Activated B cell treated with CpG ODN at 0.5 μM for 24 hours (primary cell): ENCODE measurements around the gene F13A1. TPM values are rescaled to one million over a fixed set of nuclear protein-coding genes. Genes with fewer than 3 reads are reported as not detected.

ENCODE experiments used
- ATAC-seq: fragments of 200-7000 bp; cut with Tn5 transposase; one replicate; pipeline ENCODE4 v1.10.0; 2021; ENCODE audit warnings: low read depth, mild to moderate bottlenecking, moderate library complexity
- CTCF ChIA-PET: fragments of 350-600 bp; sonication (Branson Sonifier 250); formaldehyde crosslinking; loops from one replicate; lab custom pipeline; 2021; ENCODE audit warnings: antibody characterized with exemption; lab: Charles Lee
- POLR2A ChIA-PET: fragments of 350-600 bp; sonication (Branson Sonifier 250); formaldehyde crosslinking; loops from one replicate; lab custom pipeline; 2021; ENCODE audit warnings: antibody characterized with exemption; lab: Charles Lee
- DNase-seq: peaks from one replicate; pipeline ENCODE4 v3.0.0; 2022
- H3K27ac Mint-ChIP-seq: one replicate; pipeline ENCODE4 v1.8.0; 2020; ENCODE audit warnings: mixed read lengths
- H3K27me3 Mint-ChIP-seq: one replicate; pipeline ENCODE4 v1.8.0; 2021; ENCODE audit warnings: mixed read lengths
- H3K36me3 Mint-ChIP-seq: one replicate; pipeline ENCODE4 v1.8.0; 2021; ENCODE audit warnings: low read depth, mixed read lengths
- H3K4me1 Mint-ChIP-seq: one replicate; pipeline ENCODE4 v1.8.0; 2021; ENCODE audit warnings: mixed read lengths
- H3K4me3 Mint-ChIP-seq: one replicate; pipeline ENCODE4 v1.8.0; 2020; ENCODE audit warnings: mild to moderate bottlenecking, mixed read lengths
- H3K9me3 Mint-ChIP-seq: one replicate; pipeline ENCODE4 v1.8.0; 2020; ENCODE audit warnings: mixed read lengths
- intact Hi-C: fragments of 100-400 bp; cut with micrococcal nuclease; formaldehyde crosslinking; loops from one replicate; pipeline ENCODE4 v1.15.1; 2024
- total RNA-seq: library from RNA; stranded (reverse); gene quantifications from 2 replicates; pipeline ENCODE4 v1.2.3, GENCODE V29; 2022
- TF ChIP-seq, protein P1 (sequence below): fragments of 200-600 bp; IDR thresholded peaks from one replicate; pipeline ENCODE4 v1.8.0; 2022; ENCODE audit warnings: antibody characterized with exemption, mild to moderate bottlenecking

Gene F13A1
- total RNA-seq, 1 donor from 2014 or later: 0.75 TPM

DNA sequence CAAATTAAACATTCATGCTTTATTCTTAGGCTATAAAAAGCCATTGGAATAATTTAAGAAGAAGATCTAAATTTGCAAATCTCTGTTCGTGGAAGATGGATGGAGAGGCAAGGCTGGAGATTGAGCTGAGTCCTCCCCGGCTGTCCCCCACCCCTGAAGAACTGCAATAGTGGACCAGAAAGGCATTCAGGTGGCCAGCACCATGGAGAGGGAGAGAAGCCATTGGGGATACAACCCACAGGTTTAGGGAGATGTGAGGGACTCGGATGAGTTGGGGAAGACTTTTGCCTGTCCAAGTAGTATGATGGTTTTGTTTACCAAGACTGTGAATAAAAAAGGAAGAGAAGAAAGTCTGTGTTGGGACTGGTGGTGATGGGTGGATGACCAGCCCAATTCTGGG lies 120.8 kb downstream of the F13A1 start:
- intact Hi-C loops: no loop called here
- DNase-seq (no peak), ATAC-seq (no peak)
- ChIA-PET CTCF (no interaction called here), POLR2A (no interaction called here)
- no peaks in the 10 kb centered on the region for H3K9me3 Mint-ChIP-seq
- no peaks in the 10 kb centered on the region for H3K36me3 Mint-ChIP-seq
- TF ChIP-seq, protein P1, sequence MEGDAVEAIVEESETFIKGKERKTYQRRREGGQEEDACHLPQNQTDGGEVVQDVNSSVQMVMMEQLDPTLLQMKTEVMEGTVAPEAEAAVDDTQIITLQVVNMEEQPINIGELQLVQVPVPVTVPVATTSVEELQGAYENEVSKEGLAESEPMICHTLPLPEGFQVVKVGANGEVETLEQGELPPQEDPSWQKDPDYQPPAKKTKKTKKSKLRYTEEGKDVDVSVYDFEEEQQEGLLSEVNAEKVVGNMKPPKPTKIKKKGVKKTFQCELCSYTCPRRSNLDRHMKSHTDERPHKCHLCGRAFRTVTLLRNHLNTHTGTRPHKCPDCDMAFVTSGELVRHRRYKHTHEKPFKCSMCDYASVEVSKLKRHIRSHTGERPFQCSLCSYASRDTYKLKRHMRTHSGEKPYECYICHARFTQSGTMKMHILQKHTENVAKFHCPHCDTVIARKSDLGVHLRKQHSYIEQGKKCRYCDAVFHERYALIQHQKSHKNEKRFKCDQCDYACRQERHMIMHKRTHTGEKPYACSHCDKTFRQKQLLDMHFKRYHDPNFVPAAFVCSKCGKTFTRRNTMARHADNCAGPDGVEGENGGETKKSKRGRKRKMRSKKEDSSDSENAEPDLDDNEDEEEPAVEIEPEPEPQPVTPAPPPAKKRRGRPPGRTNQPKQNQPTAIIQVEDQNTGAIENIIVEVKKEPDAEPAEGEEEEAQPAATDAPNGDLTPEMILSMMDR: no peak
- peaks cover 32% of the 10 kb centered on the region for H3K27me3 Mint-ChIP-seq
- no peak overlapping the region for H3K27ac Mint-ChIP-seq
- no peaks in the 10 kb centered on the region for H3K4me1 Mint-ChIP-seq
- H3K4me3 Mint-ChIP-seq: no peak overlapping the region

DNA sequence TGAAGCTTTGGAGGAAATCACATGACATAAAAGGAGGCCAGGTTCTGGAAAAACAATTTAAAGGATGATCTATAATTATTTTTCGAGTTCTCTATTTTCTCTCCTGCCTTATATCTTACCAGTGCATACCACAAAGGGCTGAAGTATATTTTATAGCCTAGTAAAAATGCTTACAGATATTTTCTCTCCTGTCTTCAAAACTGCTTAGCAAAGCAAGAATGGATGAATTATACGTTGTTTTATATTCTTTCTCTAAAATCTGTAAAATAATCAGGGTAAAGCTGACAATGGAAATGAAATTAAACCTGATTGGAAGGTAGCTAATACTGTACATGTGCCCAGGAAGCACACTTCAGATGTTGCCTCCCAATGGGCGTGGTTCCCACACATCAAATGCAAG lies 123.7 kb downstream of the F13A1 start:
- Mint-ChIP-seq H3K4me1 (no peaks in the 10 kb centered on the region), H3K27ac (no peak overlapping the region), H3K4me3 (no peak overlapping the region), H3K9me3 (no peaks in the 10 kb centered on the region), H3K27me3 (peaks cover 36% of the 10 kb centered on the region), H3K36me3 (no peaks in the 10 kb centered on the region)
- TF ChIP-seq, protein P1: no peak
- ATAC-seq (no peak), DNase-seq (no peak)
- POLR2A ChIA-PET: no interaction called here
- CTCF ChIA-PET: no interaction called here
- intact Hi-C loops: no loop called here

DNA sequence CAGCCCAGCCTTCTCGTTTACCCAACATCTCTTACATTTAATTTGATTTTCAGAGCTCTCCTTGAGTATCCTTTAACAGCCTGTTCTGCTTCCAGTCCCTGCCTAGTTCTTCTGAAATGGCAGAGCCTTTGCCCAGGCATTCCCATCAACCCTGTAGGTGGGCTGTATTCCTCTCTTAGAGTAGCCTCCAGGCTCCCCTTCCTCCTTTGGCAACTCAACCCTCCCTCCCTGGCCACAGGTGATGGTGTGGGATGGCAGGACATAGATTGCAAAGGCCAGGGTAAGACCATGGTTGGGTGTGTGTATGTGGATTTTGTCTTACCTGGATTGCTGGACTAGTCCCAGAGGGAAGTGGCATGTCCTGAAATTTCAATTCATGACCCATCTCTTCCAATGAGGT lies 125.4 kb downstream of the F13A1 start:
- POLR2A ChIA-PET: no interaction called here
- CTCF ChIA-PET: no interaction called here
- Mint-ChIP-seq H3K4me1 (no peaks in the 10 kb centered on the region), H3K27ac (no peak overlapping the region), H3K9me3 (no peaks in the 10 kb centered on the region), H3K36me3 (no peaks in the 10 kb centered on the region), H3K27me3 (peaks cover 30% of the 10 kb centered on the region), H3K4me3 (no peak overlapping the region)
- DNase-seq (no peak), ATAC-seq (no peak)
- intact Hi-C loops: no loop called here
- TF ChIP-seq, protein P1: no peak

DNA sequence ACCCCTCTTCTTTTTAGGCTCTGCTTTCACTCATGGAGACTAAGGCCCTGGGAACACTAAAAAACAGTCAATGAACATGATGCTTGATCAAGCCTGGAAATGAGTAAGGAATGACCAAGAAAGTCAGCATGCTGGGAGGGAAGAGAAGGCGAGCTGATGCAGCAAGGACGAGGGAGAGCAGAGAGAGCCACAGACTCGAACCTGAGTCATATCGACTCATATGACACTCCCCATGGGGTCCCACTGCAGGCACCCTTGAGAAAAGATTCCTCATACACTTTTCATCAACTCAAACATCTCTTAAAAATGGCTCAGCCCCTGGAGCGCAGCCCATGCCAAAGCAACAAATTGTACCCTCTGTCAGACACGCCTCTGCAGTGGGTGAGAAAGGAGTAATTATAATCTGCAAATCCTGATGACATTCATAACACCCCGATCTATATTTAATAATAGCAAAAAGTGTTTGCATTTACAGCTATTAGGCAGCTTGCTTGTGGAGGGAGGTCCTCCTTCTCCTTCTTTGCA lies 127.2 kb downstream of the F13A1 start:
- no peak overlapping the region for H3K27ac Mint-ChIP-seq
- H3K4me3 Mint-ChIP-seq: no peak overlapping the region
- TF ChIP-seq, protein P1: no peak
- POLR2A ChIA-PET: no interaction called here
- intact Hi-C loops: no loop called here
- CTCF ChIA-PET: no interaction called here
- no peaks in the 10 kb centered on the region for H3K9me3 Mint-ChIP-seq
- H3K36me3 Mint-ChIP-seq: no peaks in the 10 kb centered on the region
- ATAC-seq (no peak), DNase-seq (no peak)
- peaks cover 20% of the 10 kb centered on the region for H3K27me3 Mint-ChIP-seq
- H3K4me1 Mint-ChIP-seq: no peaks in the 10 kb centered on the region

DNA sequence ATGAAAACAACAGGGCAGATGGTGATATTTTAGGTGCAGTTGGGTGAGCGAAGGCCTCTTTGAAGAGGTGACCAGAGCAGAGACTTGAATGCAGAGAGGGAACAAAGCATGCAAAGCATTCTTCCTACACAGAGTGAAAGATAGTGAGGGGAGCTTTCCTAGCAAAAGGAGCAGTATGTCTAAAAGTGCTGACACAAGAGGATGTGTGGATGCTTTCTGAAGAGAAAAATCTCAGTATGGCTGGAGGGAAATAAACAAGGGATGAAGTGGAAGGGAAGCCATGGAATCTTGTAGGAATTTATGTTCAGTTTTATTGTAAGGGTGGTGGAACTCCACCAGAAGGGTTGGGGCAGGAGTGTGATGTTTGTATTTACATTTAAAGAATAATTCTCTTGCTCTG lies 128.6 kb downstream of the F13A1 start:
- ChIA-PET CTCF (no interaction called here), POLR2A (no interaction called here)
- no peak for ATAC-seq
- H3K36me3 Mint-ChIP-seq: no peaks in the 10 kb centered on the region
- H3K27ac Mint-ChIP-seq: no peak overlapping the region
- H3K27me3 Mint-ChIP-seq: peaks cover 20% of the 10 kb centered on the region
- intact Hi-C loops: no loop called here
- no peaks in the 10 kb centered on the region for H3K9me3 Mint-ChIP-seq
- H3K4me1 Mint-ChIP-seq: no peaks in the 10 kb centered on the region
- DNase-seq: no peak
- TF ChIP-seq, protein P1: no peak
- H3K4me3 Mint-ChIP-seq: no peak overlapping the region
